ENCODE measurements around the gene LRRK1. TPM values are rescaled to one million over a fixed set of nuclear protein-coding genes. Genes with fewer than 3 reads are reported as not detected.
A peak's percentile ranks its signal among the peaks of the same experiment; 100 is the strongest.

LRRK1 gene
- total and polyA plus RNA-seq, 4 donors: 5.0 to 5.3 (median 5.2) TPM

DNA sequence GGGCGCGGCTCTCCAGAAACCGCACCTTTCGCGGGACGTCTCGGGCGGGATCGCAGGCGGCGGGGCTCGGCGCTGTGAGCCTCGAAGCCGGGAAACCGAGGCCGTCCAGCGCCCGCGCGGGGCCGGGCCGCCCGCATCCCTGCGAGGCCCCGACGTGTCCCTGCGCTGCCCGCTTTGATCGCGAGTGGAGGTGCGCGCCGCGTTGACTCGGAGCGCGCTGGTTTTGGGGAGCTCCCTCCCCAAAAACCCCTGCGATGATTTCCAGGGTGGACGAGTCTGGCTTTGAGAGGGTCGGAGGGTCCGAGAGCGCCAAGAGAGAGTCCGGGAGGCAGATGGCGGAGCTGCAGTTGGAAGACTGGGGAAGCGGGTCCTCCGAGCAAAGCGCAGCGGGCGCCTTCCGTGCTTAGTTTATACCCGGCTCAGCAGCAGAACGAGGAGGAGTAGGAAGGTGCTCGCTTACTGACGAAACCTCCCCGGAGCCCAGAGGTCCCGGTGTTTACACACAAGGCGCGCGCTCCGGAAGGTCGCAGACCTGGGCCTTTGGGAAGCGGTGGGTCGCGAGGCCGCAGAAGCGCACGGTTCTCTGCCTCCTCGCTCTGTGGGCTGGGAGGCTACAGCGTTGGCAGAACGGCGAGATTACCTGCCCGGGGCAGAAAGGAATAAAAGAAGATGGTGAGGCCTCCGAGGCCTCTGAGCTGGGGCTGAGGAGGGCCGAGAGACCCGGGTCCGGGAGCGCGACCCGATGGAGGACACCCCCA is 38.8 kb upstream of the LRRK1 start:
- no peaks in the 10 kb centered on the region for H3K36me3 ChIP-seq (ENCODE audit: control insufficient read depth, insufficient read depth, low read length)
- peak in 2 of 6 donors; percentile 26 to 38 for DNase-seq (ENCODE audit: low read depth in 4 of 6, low spot score in 6 of 6)
- no peaks in the 10 kb centered on the region for H3K9me3 ChIP-seq (ENCODE audit: control insufficient read depth, insufficient read depth, low read length)
- WGBS (ENCODE audit: insufficient coverage): 1% methylated on average over 80 of the region's 80 CpGs
- peaks cover 8% of the 10 kb centered on the region for H3K4me1 ChIP-seq (ENCODE audit: control insufficient read depth, insufficient read depth, low read length)
- H3K27ac ChIP-seq (ENCODE audit: low read depth, low read length): no peak overlapping the region
- peak overlapping the region; percentile 32 for H3K4me3 ChIP-seq (ENCODE audit: low read depth, low read length)
- peaks cover 65% of the 10 kb centered on the region for H3K27me3 ChIP-seq (ENCODE audit: control insufficient read depth, insufficient read depth, low read length)

DNA sequence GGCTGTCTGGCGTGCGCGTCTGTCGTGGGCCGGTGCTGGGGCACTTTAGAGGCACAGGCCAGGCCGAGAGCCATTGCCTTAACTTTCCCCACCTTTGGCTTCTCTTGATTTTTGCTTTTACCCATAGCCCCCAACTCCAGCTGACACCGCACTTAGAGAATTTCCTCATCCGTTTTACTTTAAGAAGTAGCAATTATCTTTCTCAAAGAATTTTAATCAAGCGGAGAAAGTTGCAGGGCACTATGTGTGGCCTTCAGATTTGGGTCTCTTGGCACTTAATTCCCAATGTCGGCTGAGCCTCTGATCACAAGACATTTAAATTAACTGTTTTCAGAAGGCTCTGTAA is 38.3 kb upstream of the LRRK1 start:
- Histone ChIP-seq H3K27me3 (ENCODE audit: control insufficient read depth, insufficient read depth, low read length) (peaks cover 66% of the 10 kb centered on the region), H3K4me1 (ENCODE audit: control insufficient read depth, insufficient read depth, low read length) (peaks cover 8% of the 10 kb centered on the region), H3K27ac (ENCODE audit: low read depth, low read length) (no peak overlapping the region), H3K9me3 (ENCODE audit: control insufficient read depth, insufficient read depth, low read length) (no peaks in the 10 kb centered on the region), H3K4me3 (ENCODE audit: low read depth, low read length) (peak overlapping the region; percentile 32), H3K36me3 (ENCODE audit: control insufficient read depth, insufficient read depth, low read length) (no peaks in the 10 kb centered on the region)
- 21% methylated on average over 10 of the region's 10 CpGs for WGBS (ENCODE audit: insufficient coverage)
- no peak for DNase-seq (ENCODE audit: low read depth in 4 of 6, low spot score in 6 of 6)

- DNase-seq (ENCODE audit: low read depth in 4 of 6, low spot score in 6 of 6): no peak
- 72% methylated on average over 14 of the region's 14 CpGs for WGBS (ENCODE audit: insufficient coverage)
- Histone ChIP-seq H3K27ac (ENCODE audit: low read depth, low read length) (no peak overlapping the region), H3K4me1 (ENCODE audit: control insufficient read depth, insufficient read depth, low read length) (peaks cover 8% of the 10 kb centered on the region), H3K27me3 (ENCODE audit: control insufficient read depth, insufficient read depth, low read length) (peaks cover 59% of the 10 kb centered on the region), H3K4me3 (ENCODE audit: low read depth, low read length) (no peak overlapping the region), H3K9me3 (ENCODE audit: control insufficient read depth, insufficient read depth, low read length) (no peaks in the 10 kb centered on the region), H3K36me3 (ENCODE audit: control insufficient read depth, insufficient read depth, low read length) (no peaks in the 10 kb centered on the region)
Observed at GRCh38 chr15:100881573-100882336, 37.4 kb upstream of the LRRK1 start.

- DNase-seq (ENCODE audit: low read depth in 4 of 6, low spot score in 6 of 6): no peak
- 91% methylated on average over 4 of the region's 8 CpGs for WGBS (ENCODE audit: insufficient coverage)
- H3K27me3 ChIP-seq (ENCODE audit: control insufficient read depth, insufficient read depth, low read length): peaks cover 51% of the 10 kb centered on the region
Observed at GRCh38 chr15:100885116-100885515, 34.0 kb upstream of the LRRK1 start.

GRCh38 chr15:100885811-100886210 is 33.3 kb upstream of the LRRK1 start:
- no peaks in the 10 kb centered on the region for H3K9me3 ChIP-seq (ENCODE audit: control insufficient read depth, insufficient read depth, low read length)
- DNase-seq (ENCODE audit: low read depth in 4 of 6, low spot score in 6 of 6): no peak
- H3K36me3 ChIP-seq (ENCODE audit: control insufficient read depth, insufficient read depth, low read length): no peaks in the 10 kb centered on the region
- WGBS (ENCODE audit: insufficient coverage): 76% methylated on average over 3 of the region's 7 CpGs
- no peak overlapping the region for H3K4me3 ChIP-seq (ENCODE audit: low read depth, low read length)
- no peak overlapping the region for H3K27ac ChIP-seq (ENCODE audit: low read depth, low read length)
- H3K4me1 ChIP-seq (ENCODE audit: control insufficient read depth, insufficient read depth, low read length): peaks cover 9% of the 10 kb centered on the region
- peaks cover 49% of the 10 kb centered on the region for H3K27me3 ChIP-seq (ENCODE audit: control insufficient read depth, insufficient read depth, low read length)

More at GRCh38 chr15:100885116-100885515, 34.0 kb upstream of the LRRK1 start:
- peaks cover 16% of the 10 kb centered on the region for H3K4me1 ChIP-seq (ENCODE audit: control insufficient read depth, insufficient read depth, low read length)
- H3K27ac ChIP-seq (ENCODE audit: low read depth, low read length): no peak overlapping the region
- H3K36me3 ChIP-seq (ENCODE audit: control insufficient read depth, insufficient read depth, low read length): no peaks in the 10 kb centered on the region
- H3K9me3 ChIP-seq (ENCODE audit: control insufficient read depth, insufficient read depth, low read length): no peaks in the 10 kb centered on the region
- H3K4me3 ChIP-seq (ENCODE audit: low read depth, low read length): no peak overlapping the region

- H3K4me3 ChIP-seq (ENCODE audit: low read depth, low read length): no peak overlapping the region
- 91% methylated on average over 22 of the region's 22 CpGs for WGBS (ENCODE audit: insufficient coverage)
Observed at GRCh38 chr15:100887211-100887913, 31.8 kb upstream of the LRRK1 start.

DNA sequence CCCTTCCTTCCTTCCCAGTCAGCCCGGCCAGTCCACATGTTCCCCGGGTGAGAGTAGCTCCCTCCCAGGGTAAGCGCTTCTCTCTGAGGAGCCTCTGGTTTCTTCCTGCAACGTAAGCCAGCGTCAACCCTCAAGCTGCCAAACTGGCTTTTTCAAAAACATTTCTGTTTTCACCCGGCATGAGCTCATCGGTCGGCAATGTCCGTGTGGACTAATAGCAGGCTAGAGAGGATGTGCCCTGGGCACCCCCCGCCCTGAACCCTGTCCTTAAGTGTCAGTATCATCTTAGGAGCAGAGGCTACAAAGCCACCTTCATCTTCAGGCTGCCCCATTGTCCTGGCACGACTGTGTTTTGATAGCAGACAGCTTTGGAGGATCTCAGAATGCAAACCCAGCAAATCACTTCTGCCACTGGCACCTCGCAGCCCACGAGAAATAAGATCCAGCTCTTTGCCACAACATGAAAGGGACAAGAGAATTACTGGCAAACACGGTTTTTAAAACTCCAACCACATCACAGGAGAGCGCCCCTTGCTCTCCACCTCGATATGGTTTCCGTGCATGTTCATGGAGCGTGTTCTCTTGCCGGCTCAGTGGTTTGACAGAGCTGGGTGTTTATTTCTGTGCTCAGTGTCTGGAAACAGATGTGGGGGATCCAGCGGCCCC is 29.6 kb upstream of the LRRK1 start:
- H3K4me3 ChIP-seq (ENCODE audit: low read depth, low read length): no peak overlapping the region
- peaks cover 39% of the 10 kb centered on the region for H3K27me3 ChIP-seq (ENCODE audit: control insufficient read depth, insufficient read depth, low read length)
- H3K9me3 ChIP-seq (ENCODE audit: control insufficient read depth, insufficient read depth, low read length): no peaks in the 10 kb centered on the region
- peak in 1 of 6 donors; percentile 40 for DNase-seq (ENCODE audit: low read depth in 4 of 6, low spot score in 6 of 6)
- H3K4me1 ChIP-seq (ENCODE audit: control insufficient read depth, insufficient read depth, low read length): peaks cover 17% of the 10 kb centered on the region
- 44% methylated on average over 15 of the region's 20 CpGs for WGBS (ENCODE audit: insufficient coverage)
- no peaks in the 10 kb centered on the region for H3K36me3 ChIP-seq (ENCODE audit: control insufficient read depth, insufficient read depth, low read length)
- no peak overlapping the region for H3K27ac ChIP-seq (ENCODE audit: low read depth, low read length)

More at GRCh38 chr15:100887211-100887913, 31.8 kb upstream of the LRRK1 start:
- Histone ChIP-seq H3K27ac (ENCODE audit: low read depth, low read length) (no peak overlapping the region), H3K4me1 (ENCODE audit: control insufficient read depth, insufficient read depth, low read length) (peaks cover 17% of the 10 kb centered on the region), H3K36me3 (ENCODE audit: control insufficient read depth, insufficient read depth, low read length) (no peaks in the 10 kb centered on the region), H3K9me3 (ENCODE audit: control insufficient read depth, insufficient read depth, low read length) (no peaks in the 10 kb centered on the region), H3K27me3 (ENCODE audit: control insufficient read depth, insufficient read depth, low read length) (peaks cover 47% of the 10 kb centered on the region)
- no peak for DNase-seq (ENCODE audit: low read depth in 4 of 6, low spot score in 6 of 6)

DNA sequence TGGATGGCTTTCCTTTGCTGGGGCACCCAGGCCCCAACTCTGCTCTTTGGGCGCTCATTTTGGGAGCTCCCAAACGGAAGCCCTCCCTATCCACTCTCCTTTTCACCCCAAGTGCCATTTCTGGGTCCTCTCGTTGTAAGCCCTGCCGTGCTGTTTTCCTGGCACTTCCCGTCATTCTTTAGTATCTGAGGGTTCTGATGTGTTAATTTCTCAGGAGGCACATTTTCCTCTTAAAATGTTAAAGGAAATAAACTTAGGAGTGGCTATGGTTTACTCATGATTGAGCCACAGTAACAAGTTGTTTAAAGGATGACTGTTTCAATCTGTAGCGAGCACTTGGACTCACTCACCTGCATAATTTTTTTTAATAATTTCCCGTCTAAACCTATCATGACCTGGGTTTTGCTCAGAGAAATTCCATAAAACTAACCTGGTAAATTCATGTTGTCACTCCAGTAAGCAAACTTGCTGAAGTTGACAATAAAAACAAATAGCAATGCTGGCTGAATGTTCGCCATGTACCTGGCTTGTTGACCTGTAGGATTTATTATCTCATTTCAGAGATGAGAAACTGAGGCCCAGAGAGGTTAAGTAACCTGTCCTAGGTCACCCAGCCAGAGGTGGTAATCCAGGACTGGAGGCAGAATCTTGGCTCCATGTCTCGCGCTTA is 29.0 kb upstream of the LRRK1 start:
- Histone ChIP-seq H3K9me3 (ENCODE audit: control insufficient read depth, insufficient read depth, low read length) (no peaks in the 10 kb centered on the region), H3K36me3 (ENCODE audit: control insufficient read depth, insufficient read depth, low read length) (no peaks in the 10 kb centered on the region), H3K27ac (ENCODE audit: low read depth, low read length) (no peak overlapping the region), H3K27me3 (ENCODE audit: control insufficient read depth, insufficient read depth, low read length) (peaks cover 34% of the 10 kb centered on the region), H3K4me1 (ENCODE audit: control insufficient read depth, insufficient read depth, low read length) (peaks cover 17% of the 10 kb centered on the region), H3K4me3 (ENCODE audit: low read depth, low read length) (no peak overlapping the region)
- no peak for DNase-seq (ENCODE audit: low read depth in 4 of 6, low spot score in 6 of 6)
- WGBS (ENCODE audit: insufficient coverage): 87% methylated on average over 4 of the region's 10 CpGs

DNA sequence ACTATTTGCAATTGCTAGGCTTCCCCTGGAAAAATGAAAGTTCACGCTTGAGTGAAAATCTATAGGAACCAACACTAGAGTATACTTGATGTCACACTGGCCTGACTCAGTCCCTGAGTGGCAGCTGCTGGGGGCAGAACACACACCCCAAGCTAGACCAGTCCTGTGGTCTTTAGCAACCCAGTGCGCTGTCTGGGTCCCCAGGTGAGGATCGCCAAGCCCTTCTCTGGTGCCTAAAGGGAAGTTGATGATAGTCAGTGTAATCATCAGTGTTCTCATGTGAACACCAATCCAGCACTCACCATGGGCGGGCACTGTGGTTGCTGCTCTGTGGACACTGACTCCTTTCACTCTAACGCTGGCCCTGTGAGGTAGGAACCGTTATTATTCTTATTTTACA is 28.3 kb upstream of the LRRK1 start:
- Histone ChIP-seq H3K4me1 (ENCODE audit: control insufficient read depth, insufficient read depth, low read length) (peaks cover 17% of the 10 kb centered on the region), H3K9me3 (ENCODE audit: control insufficient read depth, insufficient read depth, low read length) (no peaks in the 10 kb centered on the region), H3K4me3 (ENCODE audit: low read depth, low read length) (no peak overlapping the region), H3K36me3 (ENCODE audit: control insufficient read depth, insufficient read depth, low read length) (no peaks in the 10 kb centered on the region), H3K27ac (ENCODE audit: low read depth, low read length) (no peak overlapping the region), H3K27me3 (ENCODE audit: control insufficient read depth, insufficient read depth, low read length) (peaks cover 32% of the 10 kb centered on the region)
- no peak for DNase-seq (ENCODE audit: low read depth in 4 of 6, low spot score in 6 of 6)
- 94% methylated on average over 3 of the region's 6 CpGs for WGBS (ENCODE audit: insufficient coverage)
